ENCODE results near the gene SERPINB10.

GRCh38 chr18:63982361-63982760 is 74.6 kb downstream of the SERPINB10 start:
- TF ChIP-seq CTCF (conservative IDR thresholded peaks at IDR 0.05; ENCODE audit: low read depth, low read length) = no peak
- no peak for TF ChIP-seq EZH2 (IDR thresholded peaks at IDR 0.05; ENCODE audit: low read length, unreplicated experiment)
